NK-92 (cell line): ENCODE measurements around the gene LGALS13.
"Not testable (repeated sequence)": the region's sequence is repeated elsewhere in the genome, so short reads cannot be mapped to it uniquely, and the experiment has no call there.

Experiments used
- DNase-seq: peaks from one replicate; lab custom pipeline; 2025; ENCODE audit not compliant: unreplicated experiment; lab: John Stamatoyannopoulos, UW

LGALS13 gene

DNA sequence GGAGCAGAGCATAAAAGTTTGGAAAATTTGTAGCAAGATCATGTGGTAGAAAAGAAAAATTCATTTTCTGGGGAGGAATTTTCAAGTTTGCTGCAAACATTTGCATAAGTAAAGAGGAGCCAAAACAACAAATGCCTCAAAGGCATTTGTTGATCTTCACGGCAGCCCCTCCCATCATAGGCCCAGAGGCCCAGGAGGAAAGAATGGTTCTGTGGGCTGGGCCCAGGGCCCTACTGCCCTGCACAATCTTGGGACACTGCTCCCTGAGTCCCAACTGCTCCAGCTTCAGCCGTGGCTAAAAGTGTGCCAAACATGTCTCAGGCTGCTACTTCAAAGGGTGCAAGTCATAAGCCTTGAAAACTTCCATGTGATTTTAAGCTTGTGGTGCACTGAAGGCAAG lies 11.3 kb downstream of the LGALS13 start:
- no peak for DNase-seq

DNA sequence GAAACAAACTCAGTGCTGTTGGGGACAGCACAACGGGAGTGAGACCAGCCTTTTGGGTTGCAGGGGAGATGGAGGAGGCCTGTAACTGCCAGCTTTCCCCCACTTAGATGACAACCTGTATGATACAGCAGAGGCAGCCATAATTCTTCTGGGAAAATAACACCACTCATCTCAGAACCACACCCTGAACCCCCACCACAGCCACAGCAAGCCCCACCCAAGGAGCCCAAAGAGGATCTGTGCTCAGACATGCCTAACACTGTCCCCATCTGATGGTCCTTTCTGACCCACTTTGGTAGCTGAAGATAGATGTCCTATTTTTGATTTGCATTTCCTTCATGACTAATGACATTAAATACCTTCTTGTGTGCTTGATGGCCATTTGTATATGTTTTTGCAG lies 15.4 kb downstream of the LGALS13 start:
- no peak for DNase-seq

DNA sequence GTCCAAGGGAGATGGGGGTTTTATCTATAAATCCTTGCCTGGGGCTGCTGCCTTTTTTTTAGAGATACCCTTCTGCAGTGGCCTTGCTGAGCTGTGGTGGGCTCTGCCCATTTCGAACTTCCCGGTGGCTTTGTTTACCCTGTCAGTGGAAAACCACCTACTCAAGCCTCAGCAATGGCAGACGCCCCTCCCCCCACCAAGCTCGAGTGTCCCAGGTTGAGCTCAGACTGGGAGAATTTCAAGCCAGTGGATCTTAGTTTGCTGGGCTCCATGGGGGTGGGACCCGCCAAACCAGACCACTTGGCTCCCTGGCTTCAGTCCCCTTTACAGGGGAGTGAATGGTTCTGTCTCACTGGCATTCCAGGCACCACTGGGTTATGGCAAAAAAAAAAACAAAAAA lies 21.6 kb downstream of the LGALS13 start:
- no peak for DNase-seq

DNA sequence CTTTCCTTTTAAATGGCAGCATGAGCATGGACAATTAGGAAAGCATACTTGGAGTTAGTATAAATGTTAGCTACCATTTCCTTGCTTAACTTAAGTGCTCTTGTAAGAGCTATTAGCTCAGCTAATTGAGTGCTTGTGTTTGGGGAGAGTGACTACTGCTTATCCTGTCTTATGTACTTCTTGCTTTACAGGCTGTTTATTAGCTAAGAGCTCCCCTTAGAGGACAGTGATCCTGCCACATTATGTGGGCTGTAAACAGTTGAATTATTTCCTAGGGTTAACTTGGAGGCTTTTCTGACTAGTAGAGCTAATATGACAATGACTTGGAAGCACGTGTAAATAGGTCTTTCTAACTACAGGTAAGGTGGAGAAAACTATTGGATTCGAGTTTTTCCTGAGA lies 25.3 kb downstream of the LGALS13 start:
- DNase-seq, result not testable (repeated sequence)

DNA sequence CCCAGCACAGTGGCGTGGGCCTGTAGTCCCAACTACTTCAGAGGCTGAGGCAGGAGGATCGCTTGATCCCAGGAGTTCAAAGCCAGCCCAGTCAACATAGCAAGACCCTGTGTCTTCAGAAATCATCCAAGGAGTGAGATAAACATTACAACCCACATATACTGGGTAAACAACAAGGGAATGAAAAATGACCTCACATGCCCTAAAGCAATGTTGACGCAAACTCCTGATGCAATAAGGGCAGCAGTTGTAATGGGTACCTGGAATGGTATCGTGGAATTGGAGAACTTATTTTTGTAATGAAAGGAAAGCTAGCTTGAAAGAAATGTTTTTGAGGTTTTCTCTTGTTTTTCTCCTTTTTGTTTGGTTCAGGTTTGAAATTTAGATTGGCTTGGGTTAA lies 28.9 kb downstream of the LGALS13 start:
- DNase-seq, result no peak

DNA sequence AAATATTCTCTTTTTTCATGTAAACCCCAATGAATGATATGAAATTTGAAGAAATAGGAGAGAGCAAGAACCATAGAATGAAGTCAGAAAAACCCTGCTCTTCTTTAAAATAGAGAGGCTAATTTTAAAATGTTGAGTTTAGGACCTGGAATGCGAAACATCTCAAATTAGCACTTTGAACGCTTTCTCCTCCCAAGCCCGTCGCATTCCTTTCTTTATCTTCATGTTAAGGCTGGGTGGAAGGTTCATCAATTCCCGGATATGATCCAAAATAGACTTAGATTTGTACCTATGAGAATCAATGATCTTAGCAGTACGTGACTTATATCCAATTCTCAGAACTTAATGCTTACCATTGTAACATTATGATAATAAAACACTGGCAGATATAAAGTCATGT lies 29.3 kb downstream of the LGALS13 start:
- DNase-seq, result no peak

DNA sequence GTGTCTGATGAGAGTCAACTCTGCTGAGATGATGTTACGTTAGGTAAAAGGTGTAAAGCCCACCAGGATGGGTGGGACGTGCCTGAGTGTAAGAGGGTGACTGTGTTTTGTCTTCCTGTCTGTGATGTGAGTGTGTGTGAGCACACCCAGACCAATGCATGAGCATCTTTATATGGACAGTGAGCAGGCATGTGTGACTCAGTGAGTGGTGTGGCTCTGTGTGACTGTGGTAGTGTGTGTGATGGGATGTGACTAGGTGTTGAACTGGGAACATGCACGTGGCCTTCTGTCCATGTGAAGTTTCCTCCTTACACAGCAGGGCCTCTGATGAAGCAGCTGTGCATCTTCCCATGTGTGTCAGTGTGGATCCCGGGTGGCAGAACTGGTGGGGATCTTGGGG lies 35.6 kb downstream of the LGALS13 start:
- no peak for DNase-seq

DNA sequence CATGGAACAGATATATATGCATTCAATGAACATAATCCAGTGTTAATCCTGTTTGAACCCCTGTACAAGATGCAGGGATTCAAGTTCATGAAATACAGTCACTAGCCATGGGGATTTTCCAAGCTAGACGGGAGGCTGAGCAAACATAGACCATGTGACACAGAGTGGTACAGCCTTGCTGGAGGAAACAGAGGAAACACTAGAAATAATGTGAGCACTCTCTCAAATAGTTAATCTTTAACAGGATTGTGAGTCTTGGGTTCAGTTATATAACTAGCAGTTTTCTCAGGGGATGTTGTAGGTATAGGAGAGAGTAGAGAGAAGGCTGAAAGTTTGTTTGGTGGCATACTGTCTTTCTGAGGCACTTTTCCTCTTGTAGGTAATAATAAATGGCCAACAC lies 39.4 kb downstream of the LGALS13 start:
- DNase-seq, result no peak

DNA sequence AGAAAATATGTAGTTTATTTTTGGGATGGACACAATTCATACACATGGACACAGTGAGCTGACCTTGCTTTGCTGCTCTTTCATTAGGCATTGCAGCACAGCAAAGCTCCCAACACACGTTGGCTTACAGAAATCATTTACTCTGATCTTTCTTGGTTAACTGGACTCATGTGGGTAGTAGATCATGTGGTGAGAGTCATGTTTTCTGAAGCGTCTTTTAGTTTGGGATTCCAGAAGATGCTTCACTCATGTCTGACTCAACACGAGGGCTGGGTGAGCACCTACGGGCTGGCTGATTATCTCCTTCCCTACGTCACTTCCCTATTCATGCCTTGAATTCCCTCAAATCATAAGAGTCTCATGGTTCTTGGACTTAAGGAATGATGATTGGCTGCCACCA lies 41.3 kb downstream of the LGALS13 start:
- no peak for DNase-seq

DNA sequence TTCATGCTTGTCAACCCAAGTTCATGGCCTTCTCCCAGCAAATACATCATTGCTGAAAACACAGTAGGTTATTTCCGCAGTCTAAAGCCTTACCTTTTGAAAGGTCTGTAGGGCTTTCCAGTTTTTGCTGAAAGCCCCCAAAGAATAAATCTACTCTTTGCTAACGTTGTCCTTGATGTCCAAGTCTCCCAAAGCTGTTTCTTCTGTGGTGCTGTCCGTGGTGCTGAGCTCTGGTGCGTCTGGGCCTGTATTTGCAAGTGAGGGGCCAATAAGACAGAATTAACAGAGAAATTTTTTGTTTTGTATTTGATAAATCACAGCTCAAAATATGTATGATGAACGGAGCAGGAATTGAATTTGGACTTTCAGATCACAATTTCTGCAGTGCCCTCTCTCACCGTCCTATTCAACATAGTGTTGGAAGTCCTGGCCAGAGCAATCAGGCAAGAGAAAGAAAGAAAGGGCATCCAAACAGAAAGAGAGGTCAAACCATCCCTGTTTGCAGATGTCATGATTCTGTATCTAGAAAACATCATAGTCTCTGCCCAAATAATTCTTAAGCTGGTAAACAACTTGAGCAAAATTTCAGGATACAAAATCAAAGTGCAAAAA lies 43.6 kb downstream of the LGALS13 start:
- DNase-seq, result no peak

DNA sequence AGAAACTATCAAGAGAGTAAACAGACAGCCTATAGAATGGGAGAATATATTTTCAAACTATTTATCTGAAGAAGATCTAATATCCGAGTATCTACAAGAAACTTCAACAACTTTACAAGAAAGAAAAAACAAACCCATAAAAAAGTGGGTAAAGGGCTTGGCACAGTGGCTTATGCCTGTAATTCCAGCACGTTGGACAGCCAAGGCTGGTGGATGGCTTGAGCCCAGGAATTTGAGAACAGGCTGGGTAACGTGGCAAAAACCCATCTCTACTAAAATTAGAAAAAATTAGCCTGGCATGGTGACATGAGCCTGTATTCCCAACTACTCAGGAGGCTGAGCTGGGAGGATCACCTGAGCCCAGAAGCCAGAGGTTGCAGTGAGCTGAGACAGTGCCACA lies 45.6 kb downstream of the LGALS13 start:
- DNase-seq, result no peak

DNA sequence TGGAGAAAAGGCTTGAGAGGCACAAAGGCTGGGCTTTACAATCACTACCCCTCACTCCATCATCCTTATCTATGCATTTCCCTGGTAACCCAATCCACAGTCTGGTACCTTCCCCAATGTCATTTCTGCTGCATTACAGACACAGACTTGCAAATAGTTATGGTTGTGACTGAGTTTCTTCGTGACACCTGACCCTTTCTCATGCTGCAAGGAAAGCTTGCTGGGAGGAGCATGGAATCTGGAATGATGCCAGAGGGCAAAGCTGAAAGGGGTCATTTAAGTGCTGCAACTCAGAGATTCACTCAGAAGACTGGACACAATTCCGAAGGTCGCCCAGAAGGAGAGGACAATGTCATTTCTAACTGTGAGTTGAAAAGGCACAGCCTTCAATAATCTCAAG lies 53.3 kb downstream of the LGALS13 start, which contains the start of gene LGALS16:
TSS of gene LGALS16 (plus strand) at position 301 of the 400 bp plus-strand sequence. CDS start at position 350, 49 bp downstream.
- DNase-seq, result no peak
